ENCODE measurements around the gene PHKB. TPM values are rescaled to one million over a fixed set of nuclear protein-coding genes. Genes with fewer than 3 reads are reported as not detected.

PHKB gene
- total and polyA plus RNA-seq, 2 of the 8 experiments (the other 6 are each of a cell fraction or from before 2014, with no cell fraction given), result 18.6 to 38.3 TPM

DNA sequence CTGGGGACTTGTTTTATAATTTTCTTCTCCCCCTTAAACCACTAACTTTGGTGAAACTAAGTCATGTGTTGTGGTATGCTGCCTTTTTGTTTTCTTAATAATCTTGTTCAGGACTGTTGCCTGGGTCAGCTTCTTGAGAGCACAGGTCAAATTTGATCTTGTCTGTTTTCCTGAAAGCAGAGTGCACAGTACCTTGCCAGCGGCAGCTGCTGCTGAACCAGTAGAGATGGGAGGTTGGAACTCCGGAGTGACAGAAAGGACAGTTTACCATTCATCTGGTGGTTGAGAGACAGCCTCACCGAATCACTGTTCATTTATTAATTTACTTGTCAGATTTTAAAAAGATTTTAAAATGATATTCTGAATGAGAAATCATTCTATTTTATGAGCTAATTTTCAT, 125.0 kb downstream of the PHKB start:
- DNase-seq (ENCODE audit: low read depth in 1 of 2, low spot score in 2 of 2) (no peak), FAIRE-seq (no peak)
- 93% methylated on average over 3 of the region's 3 CpGs; no CpG with 5 or more reads in 1 of the 2 experiments for WGBS, 2 experiments (ENCODE audit: extremely low coverage in 1 of 2, insufficient coverage in 1 of 2, insufficient read length in 1 of 2, insufficient replicate concordance in 2 of 2, low coverage in 1 of 2, low lambda C conversion rate in 2 of 2, missing lambda C conversion rate in 1 of 2)
- Histone ChIP-seq H3K56ac (replicated peaks; ENCODE audit: insufficient read length, low read depth, low read length) (no peak overlapping the region), H3K4ac (replicated peaks; ENCODE audit: insufficient read length, low read depth, low read length) (no peak overlapping the region), H2BK20ac (ENCODE audit: low read length) (no peak overlapping the region), H2BK15ac (ENCODE audit: low read length) (no peak overlapping the region), H3K27me3 (replicated peaks in 1 of 4; ENCODE audit: control insufficient read depth in 3 of 4, extremely low read depth in 1 of 4, insufficient read depth in 3 of 4, low read length in 3 of 4) (no peaks in the 10 kb centered on the region), H2BK12ac (ENCODE audit: low read depth, low read length) (no peak overlapping the region), H3K4me3 (ENCODE audit: extremely low read depth in 1 of 4, insufficient read depth in 2 of 4, low read depth in 3 of 4, low read length in 4 of 4) (no peak overlapping the region), H4K91ac (replicated peaks; ENCODE audit: insufficient read length, low read length) (no peak overlapping the region), H3K79me1 (ENCODE audit: low read depth, low read length) (no peaks in the 10 kb centered on the region), H3K9me3 (ENCODE audit: insufficient read depth in 2 of 2, low read depth in 1 of 2, low read length in 1 of 2) (no peaks in the 10 kb centered on the region), H2BK5ac (ENCODE audit: low read depth, low read length) (no peak overlapping the region), H3K9ac (replicated peaks in 1 of 4; ENCODE audit: extremely low read depth in 1 of 4, low read depth in 3 of 4, low read length in 3 of 4) (no peak overlapping the region), H2AK5ac (ENCODE audit: low read depth, low read length) (no peak overlapping the region), H3K23ac (ENCODE audit: insufficient read length) (no peak overlapping the region), H2BK120ac (replicated peaks; ENCODE audit: low read depth, low read length) (no peak overlapping the region), H3K36me3 (ENCODE audit: control insufficient read depth in 2 of 4, insufficient read depth in 4 of 4, low read length in 3 of 4) (peaks cover 0 to 7% (median 0%) of the 10 kb centered on the region in 4 experiments; a peak in 3 of 8 replicates), H4K8ac (ENCODE audit: extremely low read depth, insufficient read depth, low read length) (no peak overlapping the region), H4K5ac (ENCODE audit: insufficient read length, low read depth, low read length) (no peak overlapping the region), H2AFZ (ENCODE audit: low read length) (no peak overlapping the region), H3K18ac (ENCODE audit: extremely low read depth, low read length) (no peak overlapping the region), H3K79me2 (ENCODE audit: control insufficient read depth in 1 of 2, insufficient read depth in 2 of 2, low read length in 2 of 2) (no peaks in the 10 kb centered on the region), H3K23me2 (ENCODE audit: low read depth, low read length) (no peaks in the 10 kb centered on the region), H4K20me1 (replicated peaks in 1 of 2; ENCODE audit: control insufficient read depth in 1 of 2, insufficient read depth in 2 of 2, low read length in 2 of 2) (no peaks in the 10 kb centered on the region), H3K14ac (ENCODE audit: insufficient read length) (no peak overlapping the region), H3K27ac (ENCODE audit: low read depth, low read length) (no peak overlapping the region), H3K4me1 (replicated peaks in 1 of 4; ENCODE audit: control insufficient read depth in 3 of 4, insufficient read depth in 4 of 4, low read length in 3 of 4) (peaks cover 0 to 4% (median 2%) of the 10 kb centered on the region in 4 experiments; a peak in 1 of 7 replicates), H3K4me2 (ENCODE audit: insufficient read depth in 1 of 2, low read depth in 2 of 2, low read length in 2 of 2) (no peak overlapping the region)
- CTCF ChIA-PET (ENCODE audit: partially characterized antibody), result interaction anchor here (1.1 kb wide), 1 partner anchor 15 kb away, joined by 3 read pairs; no protein-coding TSS in a partner anchor
- POLR2A ChIA-PET (ENCODE audit: partially characterized antibody), result no interaction called here
- TF ChIP-seq GTF2F1 (IDR thresholded peaks at IDR 0.05; ENCODE audit: borderline replicate concordance, low read depth, low read length) (no peak), YY1 (IDR thresholded peaks at IDR 0.05; ENCODE audit: low read depth, low read length) (no peak), RAD21 (IDR thresholded peaks at IDR 0.05 in 1 of 2, conservative IDR thresholded peaks at IDR 0.05 in 1 of 2; ENCODE audit: low read depth in 2 of 2, low read length in 2 of 2) (no peak), JUN (IDR thresholded peaks at IDR 0.05; ENCODE audit: low read depth, low read length) (no peak), CREB1 (IDR thresholded peaks at IDR 0.05) (no peak)
- TF ChIP-seq, protein P1, sequence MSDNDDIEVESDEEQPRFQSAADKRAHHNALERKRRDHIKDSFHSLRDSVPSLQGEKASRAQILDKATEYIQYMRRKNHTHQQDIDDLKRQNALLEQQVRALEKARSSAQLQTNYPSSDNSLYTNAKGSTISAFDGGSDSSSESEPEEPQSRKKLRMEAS (IDR thresholded peaks at IDR 0.05), result no peak

Measured in H1 (cell line).